RCC 7860 (cell line): ENCODE results near the gene SERPINA10.
"Not testable (repeated sequence)": the region's sequence is repeated elsewhere in the genome, so short reads cannot be mapped to it uniquely, and the experiment has no call there.

ENCODE experiments used
- DNase-seq: peaks from one replicate; pipeline ENCODE4 v3.0.0-alpha.2; 2015; ENCODE audit warnings: low spot score
- FAIRE-seq: peaks from 2 replicates; lab custom pipeline; 2012; peaks lifted over from hg19 to GRCh38; lab: Jason Lieb, UNC

The SERPINA10 gene

GRCh38 chr14:94314890-94315289, 21.8 kb upstream of the SERPINA10 start:
- no peak for FAIRE-seq
- DNase-seq = no peak

GRCh38 chr14:94313991-94314655, 21.1 kb upstream of the SERPINA10 start:
- FAIRE-seq (no peak), DNase-seq (no peak)

GRCh38 chr14:94312481-94313246, 19.6 kb upstream of the SERPINA10 start:
- FAIRE-seq (no peak), DNase-seq (no peak)

GRCh38 chr14:94310248-94310647, 17.2 kb upstream of the SERPINA10 start:
- no peak for DNase-seq
- FAIRE-seq = no peak

GRCh38 chr14:94309721-94310120, 16.7 kb upstream of the SERPINA10 start:
- DNase-seq (no peak), FAIRE-seq (no peak)

- DNase-seq = peak; percentile 4
- no peak for FAIRE-seq
These were observed 14.4 kb upstream of the SERPINA10 start for GRCh38 chr14:94307410-94307992.

GRCh38 chr14:94306047-94306978, 13.2 kb upstream of the SERPINA10 start:
- FAIRE-seq (no peak), DNase-seq (no peak)

GRCh38 chr14:94305620-94306019, 12.6 kb upstream of the SERPINA10 start:
- FAIRE-seq = no peak
- no peak for DNase-seq

GRCh38 chr14:94304243-94304642, 11.2 kb upstream of the SERPINA10 start:
- DNase-seq (no peak), FAIRE-seq (no peak)

GRCh38 chr14:94303111-94303510, 10.0 kb upstream of the SERPINA10 start:
- DNase-seq (no peak), FAIRE-seq (no peak)

GRCh38 chr14:94298130-94298529, 5.1 kb upstream of the SERPINA10 start:
- no peak for FAIRE-seq
- DNase-seq = no peak

- DNase-seq, FAIRE-seq: not testable (repeated sequence)
These were observed 3.1 kb upstream of the SERPINA10 start for GRCh38 chr14:94296181-94296545.

- FAIRE-seq (no peak), DNase-seq (no peak)
These were observed 2.5 kb upstream of the SERPINA10 start for GRCh38 chr14:94295360-94296180.

GRCh38 chr14:94293578-94293924, 483 bp upstream of the SERPINA10 start:
- FAIRE-seq (no peak), DNase-seq (no peak)

- no peak for DNase-seq
- no peak for FAIRE-seq
These were observed 569 bp downstream of the SERPINA10 start for GRCh38 chr14:94292526-94292871.

GRCh38 chr14:94291906-94292525, 1.1 kb downstream of the SERPINA10 start:
- FAIRE-seq = no peak

GRCh38 chr14:94291159-94291905, 1.7 kb downstream of the SERPINA10 start:
- FAIRE-seq = no peak
- no peak for DNase-seq

More at GRCh38 chr14:94291906-94292525, 1.1 kb downstream of the SERPINA10 start:
- DNase-seq = no peak

GRCh38 chr14:94290197-94290596, 2.9 kb downstream of the SERPINA10 start:
- FAIRE-seq (no peak), DNase-seq (no peak)
